Dermis blood vessel endothelial cell (primary cell): ENCODE data around the gene C2CD2. TPM values are rescaled to one million over a fixed set of nuclear protein-coding genes. Genes with fewer than 3 reads are reported as not detected.

Source experiments
- DNase-seq: peaks from one replicate; pipeline ENCODE4 v3.0.0; 2010
- total RNA-seq: library from RNA; depleted of rRNA; stranded (reverse); fragments of >200 nt; gene quantifications from 2 replicates; pipeline ENCODE4 v1.2.3, GENCODE V29; 2014

The C2CD2 gene
- total RNA-seq, 1 donor from 2014 or later = 63.0 TPM

- no peak for DNase-seq
Measured at GRCh38 chr21:41861255-41861654, 92.6 kb downstream of the C2CD2 start.

DNA sequence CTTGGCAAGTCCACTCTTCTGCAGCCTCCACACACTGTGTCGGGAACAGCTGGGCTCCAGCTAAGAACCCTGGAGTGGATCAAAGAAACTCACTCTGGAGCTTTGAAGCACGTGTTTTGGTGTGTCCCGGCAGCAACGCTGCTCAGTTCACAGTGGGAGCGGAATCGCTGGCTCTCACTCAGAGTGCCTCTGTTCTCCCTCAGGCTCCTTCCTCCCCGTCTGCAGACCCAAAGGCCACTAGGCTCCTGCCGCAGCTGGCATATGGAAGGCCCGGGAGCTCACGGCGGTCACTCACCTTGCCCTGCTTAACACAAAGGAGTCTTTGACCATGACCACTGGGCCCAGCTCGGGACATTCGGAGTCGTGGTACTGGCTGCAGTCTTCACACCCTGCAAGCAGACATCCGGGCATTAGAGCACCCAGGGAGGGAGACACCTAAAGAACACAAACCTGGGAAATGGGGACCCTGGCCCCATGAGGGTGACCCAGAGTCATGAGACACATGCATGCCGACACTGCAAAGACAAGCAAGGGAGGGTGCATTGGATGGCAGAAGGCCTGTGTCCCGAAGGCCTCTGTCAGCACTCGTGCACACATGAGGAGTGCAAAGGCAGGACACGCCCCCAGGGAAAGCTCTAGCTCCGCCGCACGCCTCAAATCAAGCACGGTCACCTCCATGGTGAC is 94.4 kb downstream of the C2CD2 start:
- DNase-seq = no peak

DNA sequence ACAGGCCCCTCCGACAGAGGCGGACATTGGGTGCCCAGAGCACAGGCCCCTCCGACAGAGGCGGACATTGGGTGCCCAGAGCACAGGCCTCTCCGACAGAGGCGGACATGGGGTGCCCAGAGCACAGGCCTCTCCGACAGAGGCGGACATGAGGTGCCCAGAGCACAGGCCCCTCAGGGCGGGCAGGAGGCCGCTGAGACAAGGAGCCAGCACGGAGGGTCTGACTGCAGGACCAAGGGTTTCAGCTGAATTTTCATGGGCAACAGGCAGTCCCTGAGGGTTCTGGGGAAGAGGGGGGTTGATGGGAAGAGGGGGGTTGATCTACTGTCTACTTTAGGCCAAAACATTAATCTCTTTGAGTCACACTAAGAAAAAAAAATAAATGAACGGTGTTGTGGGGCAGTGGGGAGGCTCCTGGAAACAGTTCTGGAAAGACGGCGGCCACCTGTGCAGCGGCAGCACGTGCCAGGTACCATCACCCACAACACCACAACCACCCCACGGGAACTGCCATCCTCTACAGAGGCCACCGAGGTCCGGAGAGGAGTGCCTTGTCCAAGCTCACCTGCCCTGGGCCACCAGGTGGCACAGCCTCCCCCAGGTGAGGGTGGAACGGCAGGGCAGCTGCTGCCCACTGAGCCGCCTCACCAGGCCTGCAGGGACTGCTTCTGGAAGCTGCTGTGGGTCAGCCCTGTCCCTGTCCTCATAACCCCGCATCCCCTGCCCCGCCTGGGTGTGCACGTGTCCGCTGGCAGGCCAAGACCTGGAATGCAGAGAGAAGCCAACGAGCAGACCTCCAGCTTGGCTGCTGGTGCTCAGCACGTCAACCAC is 95.1 kb downstream of the C2CD2 start:
- no peak for DNase-seq

DNA sequence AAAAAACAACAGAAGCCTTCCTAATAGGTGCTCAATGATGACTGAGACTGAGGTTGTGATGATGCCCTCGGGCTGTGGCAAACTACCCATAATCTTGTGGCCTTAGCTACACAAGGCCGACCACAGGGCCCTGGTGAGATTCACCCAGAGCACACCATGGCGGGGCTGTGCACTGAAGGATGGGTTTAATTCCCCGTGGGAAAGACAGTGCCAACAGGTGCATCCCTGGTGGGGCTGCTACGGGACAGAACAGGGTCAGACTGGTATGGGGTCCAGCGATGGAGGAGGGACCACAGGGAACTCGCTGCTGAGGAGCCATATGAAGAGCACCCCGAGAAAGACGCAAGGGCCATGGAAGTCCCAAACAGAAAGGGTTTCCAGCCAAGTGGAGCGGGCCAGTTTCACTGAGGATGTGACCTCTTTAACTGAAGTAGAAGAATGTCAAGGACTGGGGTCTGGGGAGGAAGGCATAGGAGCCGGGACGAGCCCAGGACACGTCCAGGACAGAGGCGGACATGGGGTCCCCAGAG is 96.0 kb downstream of the C2CD2 start:
- no peak for DNase-seq

DNA sequence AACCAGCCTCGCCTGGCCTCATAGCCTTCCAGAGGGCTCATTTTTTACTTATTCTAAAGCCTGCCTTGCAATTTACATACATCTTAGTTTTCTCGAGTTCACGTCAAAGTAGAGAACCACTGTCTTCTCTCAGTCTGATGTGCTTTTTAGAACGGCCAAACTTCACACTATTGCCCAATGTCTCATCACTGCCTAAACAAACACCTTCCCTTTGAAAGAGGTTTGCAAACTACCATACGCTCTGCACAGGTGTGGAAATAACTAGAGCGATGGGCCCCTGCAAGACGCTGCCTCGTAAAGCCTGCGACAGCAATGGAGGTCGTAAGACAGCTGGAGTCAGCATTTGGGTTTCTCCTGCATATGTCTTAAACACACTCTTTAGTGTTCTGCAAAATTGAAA is 97.2 kb downstream of the C2CD2 start:
- DNase-seq = no peak

DNA sequence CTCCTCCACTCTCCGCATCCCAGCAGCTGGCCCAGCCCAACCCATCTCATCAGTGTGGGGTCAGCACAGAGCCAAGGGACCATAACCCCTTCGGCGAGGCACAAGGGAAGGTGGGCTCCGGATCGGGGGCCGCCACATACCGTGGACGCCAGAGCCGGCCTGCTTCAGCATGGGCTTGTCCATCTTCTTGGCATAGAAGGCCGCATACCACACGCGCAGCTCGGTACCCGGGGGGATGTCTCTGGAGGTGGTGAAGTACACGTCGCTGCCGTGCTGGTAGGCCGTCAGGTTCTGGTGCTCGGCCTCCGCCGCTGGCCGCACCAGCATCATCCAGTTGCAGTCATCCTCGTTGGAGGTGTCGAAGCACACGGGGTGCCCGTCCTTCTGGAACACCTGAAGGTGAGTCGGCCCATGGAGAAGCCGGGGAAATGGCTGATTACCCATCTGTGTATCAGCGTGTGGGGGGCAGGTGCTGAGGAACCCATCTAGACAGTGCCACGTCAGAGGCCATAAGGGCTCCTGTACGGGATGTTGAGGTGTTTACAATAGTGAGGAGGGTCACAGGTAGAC is 99.3 kb downstream of the C2CD2 start:
- DNase-seq = no peak

GRCh38 chr21:41852929-41853320 is 100.9 kb downstream of the C2CD2 start:
- DNase-seq = no peak

DNA sequence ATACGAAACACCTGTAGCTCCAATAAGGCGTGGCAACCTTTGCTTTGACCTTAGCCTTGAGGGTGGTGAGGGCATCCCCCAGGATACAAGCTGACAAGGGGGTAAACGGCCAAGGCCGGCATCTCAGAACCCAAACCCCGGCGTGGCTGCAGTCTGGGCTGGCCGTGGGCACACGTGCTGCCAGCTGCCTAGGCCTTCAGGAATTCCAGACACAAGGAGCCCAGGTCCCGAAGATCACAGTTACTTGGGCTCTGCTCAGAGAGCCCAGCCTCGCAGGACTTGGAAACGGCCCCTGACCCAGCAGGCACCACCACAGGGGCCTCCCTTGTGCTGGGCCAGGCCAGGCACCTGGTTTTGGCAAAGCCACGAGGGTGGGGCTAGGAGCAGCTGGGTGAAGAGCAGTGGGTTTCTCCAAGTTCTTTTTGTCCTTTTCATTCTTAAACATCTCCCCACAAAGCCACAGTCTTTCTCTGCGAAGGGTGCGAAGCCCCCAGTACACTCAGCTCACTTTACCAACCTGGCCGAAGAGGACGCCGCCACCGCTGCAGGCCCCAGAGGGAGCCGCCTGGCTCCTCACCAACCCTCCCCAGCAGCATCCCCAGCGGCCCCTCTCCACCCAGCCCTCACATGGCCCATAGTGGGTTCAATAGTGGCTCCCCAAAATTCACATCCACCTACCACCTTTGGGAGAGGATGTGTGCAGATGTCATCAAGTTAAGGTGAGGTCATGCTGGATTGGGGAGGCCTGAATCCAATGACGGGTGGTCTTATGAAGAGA is 101.5 kb downstream of the C2CD2 start:
- DNase-seq = no peak

GRCh38 chr21:41851090-41851790 is 102.6 kb downstream of the C2CD2 start:
- DNase-seq = no peak

- no peak for DNase-seq
Measured at GRCh38 chr21:41850085-41850484, 103.7 kb downstream of the C2CD2 start.

DNA sequence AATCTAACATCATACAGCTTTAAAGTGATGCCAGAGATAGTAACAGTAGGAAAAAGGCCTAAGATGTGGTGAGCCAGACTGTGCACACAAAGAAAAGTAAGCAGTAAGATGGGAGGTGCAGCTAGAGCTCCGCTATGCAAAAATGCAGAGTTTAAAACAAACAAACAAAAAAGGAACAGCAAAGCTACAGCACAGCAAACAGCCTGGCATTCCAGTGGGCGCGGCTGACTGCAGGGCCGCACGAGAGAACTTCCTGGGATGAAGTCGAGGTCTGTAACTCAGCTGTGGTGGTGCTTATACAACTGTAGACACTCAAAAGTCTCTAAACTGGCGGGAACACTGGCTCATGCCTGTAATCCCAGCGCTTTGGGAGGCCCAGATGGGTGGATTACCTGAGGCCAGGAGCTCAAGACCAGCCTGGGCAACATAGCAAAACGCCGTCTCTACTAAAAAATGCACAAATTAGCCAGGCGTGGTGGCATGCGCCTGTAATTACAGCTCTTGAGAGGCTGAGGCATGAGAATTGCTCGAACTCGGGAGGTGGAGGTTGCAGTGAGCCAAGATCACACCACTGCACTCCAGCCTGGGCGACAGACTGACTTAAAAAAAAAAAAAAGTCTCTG is 104.7 kb downstream of the C2CD2 start:
- no peak for DNase-seq

DNA sequence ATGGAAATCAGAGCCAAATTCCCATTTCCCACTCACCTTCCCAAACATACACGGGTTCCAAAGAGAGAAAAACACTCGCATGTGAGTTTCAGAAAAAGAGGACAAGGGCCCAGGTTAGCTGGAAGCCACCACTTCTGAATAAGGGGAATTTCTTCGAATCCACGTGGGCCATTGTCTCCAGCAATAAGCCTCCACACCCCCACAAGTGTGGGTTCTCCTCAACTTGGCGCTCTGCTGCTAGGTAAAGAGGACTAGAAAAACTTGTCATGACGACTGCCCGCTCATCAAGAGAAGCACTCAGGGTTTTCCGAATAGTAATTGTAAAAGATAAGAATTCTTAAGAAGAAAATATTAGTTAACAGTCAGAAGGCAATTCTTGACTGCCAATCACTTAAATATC is 105.3 kb downstream of the C2CD2 start:
- DNase-seq = no peak

GRCh38 chr21:41847066-41847804 is 106.6 kb downstream of the C2CD2 start:
- no peak for DNase-seq

GRCh38 chr21:41846536-41846935 is 107.3 kb downstream of the C2CD2 start:
- no peak for DNase-seq

- DNase-seq = no peak
Measured at GRCh38 chr21:41846033-41846317, 107.8 kb downstream of the C2CD2 start.

- DNase-seq = no peak
Measured at GRCh38 chr21:41845310-41846032, 108.3 kb downstream of the C2CD2 start.

- DNase-seq = no peak
Measured at GRCh38 chr21:41843584-41843983, 110.2 kb downstream of the C2CD2 start.

- no peak for DNase-seq
Measured at GRCh38 chr21:41840880-41841279, 112.9 kb downstream of the C2CD2 start.

DNA sequence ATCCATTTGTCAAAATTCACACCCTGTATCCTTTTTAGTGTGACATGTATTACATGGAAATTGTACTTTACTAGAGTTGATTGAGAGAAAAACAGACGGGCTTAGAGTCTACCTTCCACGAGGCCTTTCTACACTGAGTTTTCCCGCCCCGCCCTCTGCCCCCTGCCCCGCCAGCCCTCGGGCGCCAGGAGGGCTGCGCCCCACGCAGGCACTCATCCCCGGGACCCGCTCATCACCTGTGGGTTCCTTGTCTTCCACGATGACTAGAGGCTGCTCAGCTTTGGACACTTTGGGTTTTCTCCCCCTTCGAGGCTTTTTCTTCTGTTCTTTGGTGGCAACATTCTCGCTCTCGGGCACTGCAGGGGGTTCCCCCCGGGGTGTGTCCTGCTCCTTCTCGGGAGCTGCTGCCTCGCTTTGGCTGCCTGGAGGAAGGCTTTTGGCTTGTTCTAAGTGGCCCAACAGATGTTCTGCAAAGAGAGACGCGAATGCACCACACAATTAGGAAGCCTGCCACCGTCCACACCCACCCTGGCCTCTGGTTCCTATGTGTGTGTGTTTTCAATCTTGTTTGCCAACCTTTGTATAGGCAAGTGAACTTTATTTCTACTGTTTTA is 114.3 kb downstream of the C2CD2 start:
- DNase-seq = no peak

DNA sequence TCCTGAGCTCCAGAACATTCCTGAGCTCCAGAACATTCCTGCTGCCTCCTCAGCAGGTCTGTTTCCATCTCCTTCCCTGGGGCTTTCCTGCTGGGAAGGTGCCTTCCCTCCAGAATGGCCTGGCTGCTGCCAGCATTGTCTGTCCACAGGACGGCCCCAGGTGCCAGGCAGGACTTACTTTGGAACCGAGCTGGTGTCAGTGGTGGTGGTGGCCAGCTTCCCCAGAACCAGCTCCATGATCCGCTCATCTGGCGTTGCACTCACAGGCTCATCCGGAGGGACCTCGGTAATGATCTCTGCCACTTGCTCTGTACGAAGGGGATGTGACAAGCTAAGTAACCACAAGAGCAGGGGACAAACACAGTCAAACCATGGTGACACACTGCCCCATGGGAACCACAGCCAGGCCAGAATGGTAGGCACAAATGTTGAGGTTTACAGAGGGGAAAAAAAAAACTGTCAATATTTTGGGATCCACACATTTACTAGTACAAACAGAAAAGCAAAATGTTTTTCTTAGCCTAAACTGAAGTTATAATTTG is 116.0 kb downstream of the C2CD2 start:
- DNase-seq = no peak
